Measurements from ENCODE around the gene ANKRD53. TPM values are rescaled to one million over a fixed set of nuclear protein-coding genes. Genes with fewer than 3 reads are reported as not detected.

ANKRD53 gene
- polyA plus RNA-seq, 1 donor from 2014 or later: not detected

DNA sequence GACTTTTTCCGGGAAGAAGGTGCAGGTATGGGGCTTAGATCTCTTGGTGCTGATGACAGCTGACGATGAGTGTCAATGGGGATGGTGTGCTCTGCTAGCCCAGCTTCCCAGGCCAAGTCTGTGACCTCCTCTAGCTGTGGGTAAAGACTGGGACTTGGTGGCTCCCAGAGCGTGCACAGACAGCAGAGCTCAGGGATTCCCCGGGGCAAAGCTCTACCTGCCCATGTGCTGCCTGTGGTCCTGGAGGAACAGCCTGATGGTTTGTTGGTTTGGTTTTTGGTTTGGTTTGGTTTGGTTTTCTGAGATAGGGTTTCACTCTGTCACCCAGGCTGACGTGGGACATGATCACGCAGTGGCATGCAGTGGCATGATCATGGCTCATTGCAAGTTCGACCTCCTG is 23.5 kb upstream of the ANKRD53 start:
- no peak overlapping the region for H3K4me2 ChIP-seq (ENCODE audit: low read length)
- H3K27me3 ChIP-seq (ENCODE audit: insufficient read depth, low read depth, low read length): peaks cover 5% of the 10 kb centered on the region
- TF ChIP-seq TAF1 (IDR thresholded peaks at IDR 0.05; ENCODE audit: low read depth): no peak
- TF ChIP-seq, protein P1, sequence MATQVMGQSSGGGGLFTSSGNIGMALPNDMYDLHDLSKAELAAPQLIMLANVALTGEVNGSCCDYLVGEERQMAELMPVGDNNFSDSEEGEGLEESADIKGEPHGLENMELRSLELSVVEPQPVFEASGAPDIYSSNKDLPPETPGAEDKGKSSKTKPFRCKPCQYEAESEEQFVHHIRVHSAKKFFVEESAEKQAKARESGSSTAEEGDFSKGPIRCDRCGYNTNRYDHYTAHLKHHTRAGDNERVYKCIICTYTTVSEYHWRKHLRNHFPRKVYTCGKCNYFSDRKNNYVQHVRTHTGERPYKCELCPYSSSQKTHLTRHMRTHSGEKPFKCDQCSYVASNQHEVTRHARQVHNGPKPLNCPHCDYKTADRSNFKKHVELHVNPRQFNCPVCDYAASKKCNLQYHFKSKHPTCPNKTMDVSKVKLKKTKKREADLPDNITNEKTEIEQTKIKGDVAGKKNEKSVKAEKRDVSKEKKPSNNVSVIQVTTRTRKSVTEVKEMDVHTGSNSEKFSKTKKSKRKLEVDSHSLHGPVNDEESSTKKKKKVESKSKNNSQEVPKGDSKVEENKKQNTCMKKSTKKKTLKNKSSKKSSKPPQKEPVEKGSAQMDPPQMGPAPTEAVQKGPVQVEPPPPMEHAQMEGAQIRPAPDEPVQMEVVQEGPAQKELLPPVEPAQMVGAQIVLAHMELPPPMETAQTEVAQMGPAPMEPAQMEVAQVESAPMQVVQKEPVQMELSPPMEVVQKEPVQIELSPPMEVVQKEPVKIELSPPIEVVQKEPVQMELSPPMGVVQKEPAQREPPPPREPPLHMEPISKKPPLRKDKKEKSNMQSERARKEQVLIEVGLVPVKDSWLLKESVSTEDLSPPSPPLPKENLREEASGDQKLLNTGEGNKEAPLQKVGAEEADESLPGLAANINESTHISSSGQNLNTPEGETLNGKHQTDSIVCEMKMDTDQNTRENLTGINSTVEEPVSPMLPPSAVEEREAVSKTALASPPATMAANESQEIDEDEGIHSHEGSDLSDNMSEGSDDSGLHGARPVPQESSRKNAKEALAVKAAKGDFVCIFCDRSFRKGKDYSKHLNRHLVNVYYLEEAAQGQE (IDR thresholded peaks at IDR 0.05; ENCODE audit: borderline replicate concordance): no peak
- TF ChIP-seq, protein P2, sequence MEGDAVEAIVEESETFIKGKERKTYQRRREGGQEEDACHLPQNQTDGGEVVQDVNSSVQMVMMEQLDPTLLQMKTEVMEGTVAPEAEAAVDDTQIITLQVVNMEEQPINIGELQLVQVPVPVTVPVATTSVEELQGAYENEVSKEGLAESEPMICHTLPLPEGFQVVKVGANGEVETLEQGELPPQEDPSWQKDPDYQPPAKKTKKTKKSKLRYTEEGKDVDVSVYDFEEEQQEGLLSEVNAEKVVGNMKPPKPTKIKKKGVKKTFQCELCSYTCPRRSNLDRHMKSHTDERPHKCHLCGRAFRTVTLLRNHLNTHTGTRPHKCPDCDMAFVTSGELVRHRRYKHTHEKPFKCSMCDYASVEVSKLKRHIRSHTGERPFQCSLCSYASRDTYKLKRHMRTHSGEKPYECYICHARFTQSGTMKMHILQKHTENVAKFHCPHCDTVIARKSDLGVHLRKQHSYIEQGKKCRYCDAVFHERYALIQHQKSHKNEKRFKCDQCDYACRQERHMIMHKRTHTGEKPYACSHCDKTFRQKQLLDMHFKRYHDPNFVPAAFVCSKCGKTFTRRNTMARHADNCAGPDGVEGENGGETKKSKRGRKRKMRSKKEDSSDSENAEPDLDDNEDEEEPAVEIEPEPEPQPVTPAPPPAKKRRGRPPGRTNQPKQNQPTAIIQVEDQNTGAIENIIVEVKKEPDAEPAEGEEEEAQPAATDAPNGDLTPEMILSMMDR (IDR thresholded peaks at IDR 0.05; ENCODE audit: poor library complexity, severe bottlenecking): no peak
- no peak for TF ChIP-seq EP300 (conservative IDR thresholded peaks at IDR 0.05; ENCODE audit: poor library complexity, severe bottlenecking)
- no peak for TF ChIP-seq SMC3 (conservative IDR thresholded peaks at IDR 0.05; ENCODE audit: poor library complexity)
- H3K4me3 ChIP-seq (ENCODE audit: low read length): no peak overlapping the region
- no peak overlapping the region for H2AFZ ChIP-seq (ENCODE audit: low read depth, low read length)
- H3K9me2 ChIP-seq (ENCODE audit: insufficient read depth, low read length): no peaks in the 10 kb centered on the region
- H3K36me3 ChIP-seq (ENCODE audit: insufficient read depth, low read length): no peaks in the 10 kb centered on the region
- H3K9me3 ChIP-seq (ENCODE audit: low read length): no peaks in the 10 kb centered on the region
- no peaks in the 10 kb centered on the region for H3K79me2 ChIP-seq (replicated peaks; ENCODE audit: insufficient read depth, low read length)
- no peak overlapping the region for H3K9ac ChIP-seq (ENCODE audit: low read length)
- no peaks in the 10 kb centered on the region for H4K20me1 ChIP-seq (ENCODE audit: insufficient read depth)
- H3F3A ChIP-seq (ENCODE audit: insufficient read depth, low read length, poor library complexity, severe bottlenecking): no peaks in the 10 kb centered on the region
- H3K27ac ChIP-seq (ENCODE audit: low read length): no peak overlapping the region

DNA sequence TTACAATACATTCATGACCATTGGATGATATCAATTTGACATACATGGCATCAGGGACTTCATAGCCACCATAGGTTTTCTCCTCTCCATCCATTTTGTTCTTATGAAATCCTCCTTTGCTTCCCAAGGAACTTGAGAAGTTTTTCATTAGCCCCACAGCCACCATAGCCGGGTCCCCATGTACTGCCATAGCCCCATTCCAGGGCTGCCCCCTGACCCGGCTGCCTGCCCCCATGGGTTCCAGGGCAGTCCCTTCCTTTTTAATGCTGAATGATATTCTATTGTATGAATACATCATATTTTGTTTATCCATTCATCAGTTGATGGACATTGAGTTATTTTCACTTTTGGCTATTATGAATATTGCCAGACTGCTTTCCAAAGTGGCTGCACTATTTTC is 22.3 kb upstream of the ANKRD53 start:
- Histone ChIP-seq H3K27me3 (ENCODE audit: insufficient read depth, low read depth, low read length) (peaks cover 5% of the 10 kb centered on the region), H3K9me3 (ENCODE audit: low read length) (no peaks in the 10 kb centered on the region)

More for the DNA sequence above, 22.3 kb upstream of the ANKRD53 start:
- Histone ChIP-seq H4K20me1 (ENCODE audit: insufficient read depth) (no peaks in the 10 kb centered on the region), H3K4me3 (ENCODE audit: low read length) (no peak overlapping the region), H3K79me2 (replicated peaks; ENCODE audit: insufficient read depth, low read length) (no peaks in the 10 kb centered on the region), H3F3A (ENCODE audit: insufficient read depth, low read length, poor library complexity, severe bottlenecking) (no peaks in the 10 kb centered on the region), H3K9ac (ENCODE audit: low read length) (no peak overlapping the region), H3K27ac (ENCODE audit: low read length) (no peak overlapping the region), H3K36me3 (ENCODE audit: insufficient read depth, low read length) (no peaks in the 10 kb centered on the region), H3K9me2 (ENCODE audit: insufficient read depth, low read length) (no peaks in the 10 kb centered on the region), H2AFZ (ENCODE audit: low read depth, low read length) (no peak overlapping the region), H3K4me2 (ENCODE audit: low read length) (no peak overlapping the region)
- no peak for TF ChIP-seq EP300 (conservative IDR thresholded peaks at IDR 0.05; ENCODE audit: poor library complexity, severe bottlenecking)
- TF ChIP-seq, protein P1 (IDR thresholded peaks at IDR 0.05; ENCODE audit: borderline replicate concordance): no peak
- TF ChIP-seq TAF1 (IDR thresholded peaks at IDR 0.05; ENCODE audit: low read depth): no peak
- TF ChIP-seq POLR2AphosphoS5 (IDR thresholded peaks at IDR 0.05): no peak
- TF ChIP-seq MXI1 (conservative IDR thresholded peaks at IDR 0.05; ENCODE audit: poor library complexity, severe bottlenecking): no peak
- TF ChIP-seq SMC3 (conservative IDR thresholded peaks at IDR 0.05; ENCODE audit: poor library complexity): no peak
- no peak for TF ChIP-seq RAD21 (conservative IDR thresholded peaks at IDR 0.05)
- TF ChIP-seq, protein P2 (IDR thresholded peaks at IDR 0.05; ENCODE audit: poor library complexity, severe bottlenecking): no peak
- no peak for TF ChIP-seq EZH2 (IDR thresholded peaks at IDR 0.05; ENCODE audit: borderline replicate concordance, insufficient read depth, low read length, poor library complexity, severe bottlenecking)

Data from neural cell (in vitro differentiated cells).